Stimulated activated CD8-positive, alpha-beta memory T cell treated with anti-CD3 and anti-CD28 coated beads, Interleukin-12 subunit alpha, Interleukin-12 subunit beta, amount 100 ng/mL, for 24 hours (primary cell): Measurements from ENCODE around the gene LPIN1.
"Not testable (repeated sequence)": the region's sequence is repeated elsewhere in the genome, so short reads cannot be mapped to it uniquely, and the experiment has no call there.

Experiments used
- DNase-seq: peaks from one replicate; pipeline ENCODE4 v3.0.0-alpha.2; 2020; ENCODE audit errors: extremely low read depth

The LPIN1 gene

DNA sequence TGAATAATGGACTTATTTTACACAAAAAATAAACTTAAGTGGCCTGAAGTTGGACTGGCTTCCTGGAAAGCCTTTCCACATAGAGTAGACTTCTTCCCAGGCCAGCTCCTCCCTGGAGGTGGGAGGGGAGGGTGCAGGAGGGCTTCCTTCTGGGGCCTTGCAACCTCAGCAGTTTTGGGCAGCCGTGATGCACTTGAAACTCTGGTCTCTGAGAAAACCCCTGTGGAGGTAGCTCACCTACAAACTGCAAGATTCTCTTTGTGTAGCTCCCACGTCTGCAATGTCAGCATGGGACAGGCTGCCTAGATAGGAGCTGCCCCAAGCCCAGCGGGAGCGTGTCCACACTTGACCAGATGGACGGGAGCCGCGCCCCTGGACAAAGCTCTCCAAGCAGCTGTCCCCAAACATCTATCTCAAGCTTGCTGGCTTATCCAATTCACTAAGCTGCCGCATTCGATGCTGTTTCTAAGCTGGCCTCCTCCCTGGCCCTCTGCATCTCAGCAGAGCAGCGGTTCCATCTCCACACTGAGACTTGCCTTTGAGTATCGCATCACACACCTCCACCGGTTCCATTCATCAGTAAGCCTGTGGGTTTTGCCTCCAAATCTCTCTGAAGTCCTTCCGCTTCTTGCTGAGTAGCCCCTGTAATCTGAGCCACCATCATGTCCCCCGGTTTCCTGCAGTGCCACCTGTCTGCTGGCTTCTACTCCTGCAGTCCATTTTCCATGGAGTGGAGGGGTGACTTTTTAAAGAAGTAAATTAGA, 1.6 kb upstream of the LPIN1 start:
- DNase-seq: no peak

DNA sequence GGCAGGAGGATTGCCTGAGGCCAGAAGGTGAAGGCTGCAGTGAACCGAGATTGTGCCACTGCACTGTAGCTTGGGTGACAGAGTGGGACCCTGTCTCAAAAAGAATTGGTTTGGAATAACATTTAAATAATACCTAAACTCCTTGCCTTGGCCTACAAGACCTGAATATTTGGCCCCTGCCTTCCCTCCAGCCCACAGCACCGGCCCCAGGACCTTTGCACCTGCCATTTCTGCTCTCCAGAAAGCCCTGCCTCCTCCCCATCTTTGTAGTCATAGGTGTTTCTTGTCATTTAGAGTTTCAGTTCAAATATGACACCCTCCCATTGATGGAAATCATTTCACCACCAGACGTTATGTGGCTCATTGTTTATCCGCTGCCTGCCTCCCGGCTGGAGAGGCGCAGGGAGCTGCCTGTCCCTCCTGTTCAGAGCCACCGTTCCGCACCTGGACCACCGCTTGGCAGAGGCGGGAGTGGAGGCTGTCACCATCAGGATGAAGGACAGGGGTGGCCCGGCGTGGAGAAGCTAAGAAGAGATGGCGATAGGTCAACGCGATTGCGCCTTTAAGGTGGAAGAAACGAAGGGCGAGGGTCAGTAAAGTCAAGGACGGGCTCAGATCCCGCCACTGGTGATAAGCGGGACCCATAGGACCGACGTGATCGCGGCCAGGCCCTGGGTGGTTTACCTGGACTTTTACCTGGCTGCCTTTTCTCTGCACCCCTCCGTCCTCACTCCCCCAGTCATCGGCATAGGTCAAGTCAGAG, 638 bp upstream of the LPIN1 start:
- no peak for DNase-seq

DNA sequence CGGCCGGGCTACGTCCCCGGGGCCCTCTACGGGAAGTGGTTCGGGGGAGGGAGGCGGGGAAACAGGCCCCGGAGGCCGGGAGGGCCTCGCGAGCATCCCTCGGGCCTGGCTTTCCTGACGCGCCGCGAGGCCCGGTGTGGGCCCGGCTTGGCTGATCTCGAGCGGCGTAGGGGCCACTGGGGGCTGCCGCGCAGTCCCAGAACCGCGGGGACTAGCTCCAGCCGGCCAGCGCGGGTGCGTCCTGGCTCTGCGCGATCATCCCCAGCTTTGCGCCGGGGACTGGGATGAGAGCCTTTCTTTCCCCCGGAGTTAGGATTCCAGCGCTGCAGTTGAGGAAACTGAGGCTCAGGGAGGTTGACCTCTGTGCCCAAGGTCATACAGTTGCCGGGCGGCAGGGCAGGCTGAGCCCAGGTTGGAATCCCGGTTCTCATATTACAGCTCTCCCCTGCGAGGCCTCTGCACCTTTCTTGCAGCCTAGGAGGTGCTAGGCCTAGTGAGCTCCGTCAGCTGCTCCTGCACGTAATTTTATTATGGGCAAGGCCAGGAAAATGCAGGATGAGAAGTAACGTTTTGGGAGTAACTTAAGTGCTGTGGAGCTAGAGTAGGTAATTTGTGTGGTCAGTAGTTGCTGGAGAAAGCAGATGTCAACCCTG, 501 bp downstream of the LPIN1 start:
- DNase-seq: no peak

DNA sequence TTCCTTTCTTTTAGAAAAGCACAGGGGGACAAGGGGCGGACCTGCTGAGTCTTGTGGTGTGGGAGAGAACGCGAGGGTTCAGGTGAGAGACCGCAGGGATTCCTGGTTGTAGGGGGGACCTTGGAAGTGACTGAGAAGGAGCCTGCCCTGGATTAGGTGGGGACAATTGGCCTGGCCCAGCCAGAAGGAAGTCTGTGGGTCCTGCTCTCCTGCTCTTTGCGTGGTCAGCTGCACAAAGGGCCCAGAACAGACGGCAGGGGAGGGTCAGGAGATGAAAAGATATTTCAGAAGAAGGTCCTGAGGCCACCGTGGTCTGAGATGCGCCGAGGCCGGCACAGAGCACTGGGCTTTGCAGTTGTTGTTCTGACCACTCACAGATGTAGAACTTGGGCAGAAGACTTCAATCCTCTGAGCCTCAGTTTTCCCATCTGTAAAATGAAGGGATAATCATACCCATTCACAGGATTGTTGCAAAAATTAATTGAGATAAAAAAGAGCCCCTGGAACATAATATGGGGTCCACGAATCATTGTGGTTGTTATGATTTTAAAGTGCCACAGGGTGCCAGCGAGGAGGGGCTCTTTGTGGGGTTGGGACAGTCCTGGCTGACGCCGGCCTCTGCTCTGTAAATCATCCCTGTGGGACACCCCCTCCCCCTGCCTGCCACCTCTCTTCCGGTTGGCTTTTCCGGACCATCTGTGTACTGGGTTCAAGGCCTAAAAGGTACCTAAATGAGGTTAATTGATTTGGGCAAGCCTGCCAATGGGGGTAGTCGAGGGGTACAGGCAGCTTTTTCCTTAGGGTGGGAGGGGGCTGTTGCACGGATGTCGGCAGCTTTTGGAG, 1.8 kb downstream of the LPIN1 start:
- no peak for DNase-seq

DNA sequence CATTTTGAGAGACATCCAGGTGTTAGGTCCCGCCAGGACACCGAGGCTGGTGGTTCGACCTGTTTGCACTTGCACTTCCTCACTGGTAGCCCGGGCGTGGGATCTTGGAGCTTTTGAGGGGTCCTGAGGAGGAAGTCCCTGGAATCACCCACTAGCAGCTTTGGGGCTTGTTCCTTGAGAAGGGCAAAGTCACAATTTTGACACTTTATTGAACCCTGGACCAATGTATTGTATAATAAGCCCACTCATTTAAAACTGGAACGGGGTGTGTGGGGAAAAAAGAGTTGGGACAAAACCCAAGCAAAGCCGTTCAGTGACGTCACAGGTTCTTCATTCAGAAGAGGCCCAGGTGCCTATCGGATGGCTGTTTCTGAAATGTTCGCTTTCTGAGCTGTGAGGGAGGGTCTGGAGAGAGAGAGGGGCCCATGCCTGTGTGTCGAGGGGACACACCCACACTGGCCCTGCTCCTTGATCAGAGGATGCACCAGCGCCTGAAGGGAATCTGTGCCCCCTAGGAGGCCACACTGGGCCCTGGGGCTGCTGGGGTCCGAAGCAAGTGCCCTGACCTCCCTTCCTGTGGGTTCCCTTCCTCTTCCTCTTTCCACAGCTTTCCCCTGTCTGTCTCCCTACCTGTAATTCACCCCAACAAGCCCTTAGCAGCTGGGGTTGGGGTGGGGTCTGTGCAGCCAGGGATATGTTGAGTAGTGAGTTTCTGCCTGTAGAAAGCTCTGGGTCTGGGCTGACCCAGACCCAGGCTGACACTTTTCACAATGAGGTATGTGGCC, 2.6 kb downstream of the LPIN1 start:
- no peak for DNase-seq

DNA sequence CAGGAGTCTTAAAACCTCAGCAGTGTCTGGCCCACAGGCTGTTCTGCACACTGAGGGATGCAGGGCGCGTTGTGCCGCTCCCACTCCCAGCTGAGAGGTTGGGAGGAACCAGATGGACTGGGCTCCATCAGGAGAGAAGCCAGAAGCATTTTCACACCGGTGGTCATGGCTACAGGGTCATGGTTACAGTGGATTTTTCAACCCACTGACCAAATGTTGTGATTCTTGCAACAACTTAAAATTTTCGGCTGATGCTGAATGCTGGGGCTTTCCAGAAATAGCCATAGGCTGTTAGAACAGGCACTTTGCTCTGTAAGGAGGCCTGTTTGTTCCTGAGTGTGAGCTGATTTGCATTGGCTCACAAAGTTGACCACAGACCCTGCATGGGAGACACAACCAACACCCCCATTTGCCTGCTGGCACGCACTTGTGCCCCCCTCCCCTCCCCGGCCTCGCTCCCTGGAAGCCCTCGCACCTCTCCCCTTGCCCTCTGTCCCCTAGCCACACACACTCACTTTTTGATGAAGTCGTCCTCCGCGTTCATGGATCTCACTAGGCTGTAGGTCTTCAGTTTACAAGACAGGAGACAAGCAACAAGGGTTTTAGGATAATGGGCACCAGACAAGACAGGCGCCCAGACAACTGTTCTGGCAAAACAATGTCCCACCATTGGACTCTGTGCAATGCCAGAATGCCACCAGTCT, 3.4 kb downstream of the LPIN1 start:
- DNase-seq: no peak

DNA sequence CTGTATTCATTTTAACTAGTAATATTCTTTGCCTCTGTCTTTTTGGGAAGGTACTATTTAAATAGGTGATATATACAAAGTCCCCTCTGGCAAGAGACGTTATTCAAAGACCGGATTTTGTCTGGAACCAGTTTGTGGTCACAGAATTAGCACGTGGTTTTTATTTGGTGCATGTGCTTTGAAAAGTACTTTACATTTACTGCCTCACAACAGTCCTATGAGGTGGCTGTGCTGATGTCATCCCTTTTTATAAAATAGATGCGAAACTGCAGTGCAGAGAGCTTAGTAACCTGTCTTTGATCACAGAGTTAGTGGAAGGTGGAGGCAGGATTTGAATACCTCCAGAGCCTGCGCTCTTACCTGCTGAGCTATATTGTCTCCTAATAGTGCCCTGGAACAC, 4.0 kb downstream of the LPIN1 start:
- no peak for DNase-seq

DNA sequence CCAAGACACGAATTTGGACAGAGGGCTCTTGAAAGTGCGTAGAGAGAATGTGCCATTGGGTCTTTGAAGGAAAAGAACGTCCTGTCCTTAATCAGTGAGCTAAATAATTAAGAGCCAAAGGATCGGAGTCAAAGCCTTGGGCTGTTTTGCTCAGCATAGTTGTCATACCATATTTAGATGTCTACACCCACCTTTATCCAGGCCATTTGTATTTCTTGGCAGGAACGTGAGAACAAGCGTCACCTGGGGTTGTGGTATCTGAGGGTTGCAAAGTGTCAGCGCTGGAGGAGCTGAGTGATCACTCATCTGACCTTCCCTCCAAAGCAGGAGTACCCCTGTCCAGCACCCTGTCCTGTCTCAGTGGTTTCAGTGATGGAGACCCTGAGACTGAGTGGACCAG, 4.5 kb downstream of the LPIN1 start:
- DNase-seq: no peak

DNA sequence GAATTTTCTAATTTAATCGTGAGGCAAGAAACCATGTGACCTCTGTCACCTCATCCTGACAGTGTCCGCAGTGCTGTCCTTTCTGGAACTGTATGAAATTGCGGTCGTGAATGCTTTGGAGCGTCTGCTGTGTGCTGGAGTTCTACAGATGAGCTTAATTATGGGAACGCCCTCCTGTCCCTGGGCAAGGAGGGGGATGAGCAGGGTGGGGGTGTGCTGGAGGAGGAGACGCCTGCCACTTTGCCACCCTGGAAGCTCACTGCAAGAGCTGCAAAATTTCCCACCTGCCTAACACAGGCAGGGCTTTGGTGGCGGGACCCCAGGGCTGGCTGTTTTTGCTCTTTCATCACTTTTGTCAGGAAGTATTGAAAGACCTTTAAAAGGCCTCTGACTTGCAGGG, 6.5 kb downstream of the LPIN1 start:
- no peak for DNase-seq

DNA sequence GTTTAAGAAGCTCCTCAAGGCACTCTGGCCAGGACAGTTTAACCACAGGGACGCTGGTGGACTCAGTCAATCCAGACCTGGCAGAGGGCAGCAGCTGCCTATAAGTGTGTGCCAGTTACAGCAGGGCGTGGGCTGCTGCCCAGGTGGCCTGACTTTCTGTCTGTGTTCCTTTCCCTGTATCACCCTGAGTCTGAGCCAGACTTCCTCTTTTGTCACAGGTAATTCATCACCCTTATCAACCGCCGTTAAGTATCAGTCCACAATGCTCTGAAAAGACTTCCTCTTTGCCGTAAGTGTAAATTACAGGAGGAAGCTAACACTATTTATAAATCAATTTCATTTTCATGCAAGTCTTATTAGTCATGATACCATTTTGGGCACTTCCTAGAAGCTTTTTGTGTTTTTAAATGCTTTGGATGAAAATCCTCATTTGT, 7.0 kb downstream of the LPIN1 start:
- DNase-seq: no peak

DNA sequence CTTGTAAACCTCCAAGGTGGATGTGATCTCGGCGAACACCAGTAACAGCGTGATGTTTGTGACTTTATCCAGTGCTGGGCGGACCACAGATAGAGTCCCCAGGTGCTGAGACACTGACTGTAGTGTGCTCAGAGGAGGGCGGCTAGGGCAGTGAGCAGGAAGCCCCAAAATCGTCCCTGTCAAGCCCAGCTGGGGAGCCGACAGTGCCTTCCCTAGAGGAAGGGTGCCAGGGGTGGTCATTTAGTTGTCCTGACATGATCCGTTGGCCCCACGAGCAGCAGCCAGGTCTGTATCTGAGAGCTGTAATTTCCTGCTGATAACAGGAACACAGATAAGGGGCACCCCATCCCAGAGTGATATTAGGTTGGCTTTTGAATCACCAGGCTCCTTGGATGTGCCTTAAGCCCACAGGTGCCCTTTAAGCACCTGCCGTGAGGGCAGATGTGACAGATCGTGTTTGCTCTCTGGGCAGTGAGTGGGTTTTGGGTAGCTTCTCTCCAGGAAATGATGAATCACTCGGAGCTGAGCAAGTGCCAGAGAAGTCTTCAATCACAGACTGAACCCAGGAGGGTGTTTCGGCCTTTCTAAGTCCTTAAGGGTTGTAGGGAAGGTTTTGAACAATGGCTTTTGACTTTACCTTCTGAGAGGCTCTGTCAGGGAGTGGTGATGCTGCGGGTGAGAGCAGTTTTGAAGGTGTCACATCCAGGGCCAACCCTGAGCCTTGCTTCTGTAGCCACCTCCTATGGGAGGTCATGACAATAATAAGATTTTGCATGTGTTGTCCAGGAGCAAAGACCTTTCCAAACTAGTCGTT, 7.7 kb downstream of the LPIN1 start:
- no peak for DNase-seq

DNA sequence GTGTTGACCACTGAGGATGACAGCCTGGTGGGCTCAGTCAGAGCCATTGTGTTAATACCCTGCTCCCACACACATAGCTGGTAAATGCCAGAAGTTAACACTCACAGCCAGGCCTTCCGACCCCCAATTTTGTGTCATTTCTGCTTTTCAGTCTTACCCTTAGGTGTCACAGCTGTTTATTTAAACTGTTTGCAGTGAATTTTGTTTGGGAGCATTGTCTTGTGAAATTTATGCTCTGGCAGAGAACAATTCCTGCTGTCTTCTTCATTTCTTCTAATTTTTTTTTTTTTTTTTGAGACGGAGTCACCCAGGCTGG, 8.2 kb downstream of the LPIN1 start:
- DNase-seq: no peak

DNA sequence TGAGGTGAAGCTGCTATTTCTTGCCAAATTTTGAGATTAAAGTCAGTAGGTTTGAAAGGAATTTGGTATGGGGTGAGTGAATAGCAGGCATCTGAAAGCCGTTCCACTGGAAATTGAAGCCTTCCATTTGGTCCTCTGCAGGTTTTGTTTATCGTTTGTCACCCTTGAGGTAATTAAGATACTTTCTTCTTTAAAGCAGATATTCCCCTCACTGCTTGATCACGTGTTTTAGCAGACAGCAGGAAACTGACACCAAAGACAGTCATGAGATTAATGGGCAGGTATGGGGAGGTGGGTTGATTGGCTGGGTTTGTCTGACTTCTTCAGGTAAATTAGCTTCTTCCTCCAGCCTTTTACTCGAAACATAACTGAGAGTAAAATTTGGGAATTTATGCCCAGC, 10.7 kb downstream of the LPIN1 start:
- no peak for DNase-seq

DNA sequence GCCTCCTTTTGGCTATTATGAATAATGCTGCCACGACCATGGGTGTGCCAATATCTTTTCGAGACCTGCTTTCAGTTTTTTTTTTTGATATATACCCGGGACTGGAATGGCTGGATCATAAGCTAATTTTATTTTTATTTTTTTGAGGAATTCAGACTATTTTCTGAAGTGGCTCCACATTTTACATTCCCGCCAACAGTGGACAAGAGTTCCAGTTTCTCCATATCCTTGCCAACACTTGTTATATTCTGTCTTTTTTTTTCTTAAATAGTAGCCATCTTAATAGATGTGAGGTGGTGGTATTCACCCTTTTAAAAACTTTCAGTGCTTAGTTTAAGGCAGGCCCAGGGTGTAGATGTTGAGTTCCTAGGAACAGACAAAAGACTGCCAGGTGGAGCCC, 11.8 kb downstream of the LPIN1 start:
- DNase-seq: no peak

DNA sequence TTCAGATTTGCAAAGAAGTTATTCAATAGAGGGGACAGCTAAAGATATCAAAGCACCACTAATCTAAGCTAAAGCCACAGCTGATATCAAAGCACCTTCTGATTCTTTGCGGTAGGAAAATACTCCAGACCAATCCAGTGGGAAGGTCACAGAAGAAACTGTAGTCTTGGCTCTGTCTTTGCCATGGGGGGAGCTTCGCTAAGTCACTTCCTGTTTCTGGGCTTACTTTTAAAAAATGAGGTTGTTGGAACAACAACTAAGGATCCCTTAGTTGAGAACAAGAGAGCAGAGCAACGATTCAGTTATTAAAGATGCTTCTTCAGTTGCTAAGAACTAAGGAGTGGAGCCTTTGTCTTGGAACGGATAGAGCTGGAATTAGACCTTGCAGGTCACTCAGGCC, 12.2 kb downstream of the LPIN1 start:
- DNase-seq: no peak

DNA sequence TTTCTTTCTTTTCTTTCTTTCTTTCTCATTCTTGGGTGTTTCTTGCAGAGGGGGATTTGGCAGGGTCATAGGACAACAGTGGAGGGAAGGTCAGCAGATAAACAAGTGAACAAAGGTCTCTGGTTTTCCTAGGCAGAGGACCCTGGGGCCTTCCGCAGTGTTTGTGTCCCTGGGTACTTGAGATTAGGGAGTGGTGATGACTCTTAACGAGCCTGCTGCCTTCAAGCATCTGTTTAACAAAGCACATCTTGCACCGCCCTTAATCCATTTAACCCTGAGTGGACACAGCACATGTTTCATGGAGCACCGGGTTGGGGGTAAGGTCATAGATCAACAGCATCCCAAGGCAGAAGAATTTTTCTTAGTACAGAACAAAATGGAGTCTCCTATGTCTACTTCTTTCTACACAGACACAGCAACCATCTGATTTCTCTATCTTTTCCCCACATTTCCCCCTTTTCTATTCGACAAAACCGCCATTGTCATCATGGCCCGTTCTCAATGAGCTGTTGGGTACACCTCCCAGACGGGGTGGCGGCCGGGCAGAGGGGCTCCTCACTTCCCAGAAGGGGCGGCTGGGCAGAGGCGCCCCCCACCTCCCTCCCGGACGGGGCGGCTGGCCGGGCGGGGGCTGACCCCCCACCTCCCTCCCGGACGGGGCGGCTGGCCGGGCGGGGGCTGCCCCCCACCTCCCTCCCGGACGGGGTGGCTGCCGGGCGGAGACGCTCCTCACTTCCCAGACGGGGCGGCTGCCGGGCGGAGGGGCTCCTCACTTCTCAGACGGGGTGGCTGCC, 12.9 kb downstream of the LPIN1 start:
- DNase-seq: not testable (repeated sequence)

DNA sequence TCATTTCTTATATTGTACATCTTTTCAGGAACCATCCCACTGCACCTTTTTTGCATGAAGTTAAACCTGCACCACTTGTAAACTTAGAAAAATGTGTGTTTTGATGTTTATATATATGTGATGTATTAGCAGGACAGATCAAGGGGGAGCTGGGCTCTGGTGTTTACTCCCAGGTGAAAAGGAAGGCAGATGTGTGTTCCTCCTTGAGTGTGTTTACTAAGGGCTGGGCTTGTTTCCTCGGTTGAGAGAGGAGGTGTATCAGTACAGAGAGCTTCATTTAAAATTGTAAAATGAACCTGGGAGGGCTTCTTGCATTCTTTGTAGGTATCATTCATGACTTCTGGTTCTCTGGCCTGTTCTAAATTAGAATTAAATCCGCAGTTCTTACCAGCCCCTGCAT, 14.8 kb downstream of the LPIN1 start:
- DNase-seq: no peak

DNA sequence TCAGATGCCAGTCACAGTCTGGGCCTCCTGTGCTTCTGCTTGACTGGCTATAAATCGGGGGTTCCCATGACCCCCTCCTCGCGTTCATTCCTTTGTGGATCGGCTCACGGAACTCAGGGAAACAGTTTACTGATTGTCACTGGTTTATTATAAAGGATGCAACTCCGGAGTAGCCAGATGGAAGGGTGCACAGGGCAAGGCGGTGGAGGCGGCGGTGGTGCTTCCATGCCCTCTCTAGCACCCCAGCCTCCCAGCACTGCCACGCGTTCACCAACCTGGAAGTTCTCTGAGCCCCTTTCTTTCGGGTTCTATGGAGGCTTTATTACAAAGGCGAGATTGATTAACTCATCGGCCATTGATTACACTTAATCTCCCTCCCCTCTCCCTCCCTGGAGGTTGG, 15.6 kb downstream of the LPIN1 start:
- DNase-seq: no peak
